Stomach (tissue), 4 donors: ENCODE results near the gene FFAR3.

ENCODE experiments used
- EP300 ChIP-seq: sonication (generic); formaldehyde crosslinking; IDR thresholded peaks from one replicate; pipeline ENCODE4 v1.6.1; 2017; ENCODE audit warnings: antibody characterized with exemption
- POLR2A ChIP-seq, 4 donors: fragments of 450-650 bp; IDR thresholded peaks; one replicate each; pipeline ENCODE4 v1.6.1; 2016; ENCODE audit warnings: antibody characterized with exemption in 4 of 4, control low read depth in 2 of 4, mild to moderate bottlenecking in 1 of 4, moderate library complexity in 1 of 4
- POLR2AphosphoS5 ChIP-seq, 3 donors: sonication (generic); formaldehyde crosslinking; IDR thresholded peaks; one replicate each; pipeline ENCODE4 v1.6.1; 2016; ENCODE audit warnings: antibody characterized with exemption in 3 of 3
- TF ChIP-seq, protein P1 (sequence below), 7 experiments: fragments of 450-650 bp in 4 of 7; fragments of 200-600 bp in 3 of 7; sonication (generic) in 3 of 7; IDR thresholded peaks; one replicate each; pipeline ENCODE4 v1.5.1; 2016 to 2019; ENCODE audit warnings: antibody characterized with exemption in 7 of 7, control low read depth in 2 of 7, mild to moderate bottlenecking in 1 of 7

- no peak for TF ChIP-seq EP300
- TF ChIP-seq, protein P1, sequence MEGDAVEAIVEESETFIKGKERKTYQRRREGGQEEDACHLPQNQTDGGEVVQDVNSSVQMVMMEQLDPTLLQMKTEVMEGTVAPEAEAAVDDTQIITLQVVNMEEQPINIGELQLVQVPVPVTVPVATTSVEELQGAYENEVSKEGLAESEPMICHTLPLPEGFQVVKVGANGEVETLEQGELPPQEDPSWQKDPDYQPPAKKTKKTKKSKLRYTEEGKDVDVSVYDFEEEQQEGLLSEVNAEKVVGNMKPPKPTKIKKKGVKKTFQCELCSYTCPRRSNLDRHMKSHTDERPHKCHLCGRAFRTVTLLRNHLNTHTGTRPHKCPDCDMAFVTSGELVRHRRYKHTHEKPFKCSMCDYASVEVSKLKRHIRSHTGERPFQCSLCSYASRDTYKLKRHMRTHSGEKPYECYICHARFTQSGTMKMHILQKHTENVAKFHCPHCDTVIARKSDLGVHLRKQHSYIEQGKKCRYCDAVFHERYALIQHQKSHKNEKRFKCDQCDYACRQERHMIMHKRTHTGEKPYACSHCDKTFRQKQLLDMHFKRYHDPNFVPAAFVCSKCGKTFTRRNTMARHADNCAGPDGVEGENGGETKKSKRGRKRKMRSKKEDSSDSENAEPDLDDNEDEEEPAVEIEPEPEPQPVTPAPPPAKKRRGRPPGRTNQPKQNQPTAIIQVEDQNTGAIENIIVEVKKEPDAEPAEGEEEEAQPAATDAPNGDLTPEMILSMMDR (IDR thresholded peaks at IDR 0.05) = no peak
- TF ChIP-seq POLR2A (IDR thresholded peaks at IDR 0.05) = no peak
- no peak for TF ChIP-seq POLR2AphosphoS5 (IDR thresholded peaks at IDR 0.05)
Observed at GRCh38 chr19:35337984-35338296, 20.3 kb upstream of the FFAR3 start.
